ENCODE results near the gene CDKN2B-AS1.

Gene CDKN2B-AS1

GRCh38 chr9:22098643-22099332, 104.2 kb downstream of the CDKN2B-AS1 start:
- Histone ChIP-seq H3K79me2 (no peaks in the 10 kb centered on the region), H3K9ac (no peak overlapping the region)
- no peak for TF ChIP-seq CTCF (IDR thresholded peaks at IDR 0.05)

GRCh38 chr9:22100626-22101025, 106.0 kb downstream of the CDKN2B-AS1 start:
- Histone ChIP-seq H2AFZ (no peak overlapping the region), H3K27ac (no peak overlapping the region), H3K9me3 (ENCODE audit: control insufficient read depth, low read length) (no peaks in the 10 kb centered on the region), H3K79me2 (no peaks in the 10 kb centered on the region), H3K4me1 (peaks cover 4% of the 10 kb centered on the region), H3K27me3 (ENCODE audit: control insufficient read depth, insufficient read depth, low read length) (no peaks in the 10 kb centered on the region), H3K36me3 (ENCODE audit: control insufficient read depth, insufficient read depth, low read length) (no peaks in the 10 kb centered on the region), H3K4me2 (ENCODE audit: low read length) (no peak overlapping the region), H3K9ac (no peak overlapping the region), H3K4me3 (ENCODE audit: low read depth, low read length) (no peak overlapping the region)
- no peak for TF ChIP-seq CTCF (IDR thresholded peaks at IDR 0.05)

More at GRCh38 chr9:22098643-22099332, 104.2 kb downstream of the CDKN2B-AS1 start:
- Histone ChIP-seq H3K9me3 (ENCODE audit: control insufficient read depth, low read length) (no peaks in the 10 kb centered on the region), H3K27ac (no peak overlapping the region), H3K4me2 (ENCODE audit: low read length) (no peak overlapping the region), H3K27me3 (ENCODE audit: control insufficient read depth, insufficient read depth, low read length) (no peaks in the 10 kb centered on the region), H3K4me3 (ENCODE audit: low read depth, low read length) (no peak overlapping the region), H3K36me3 (ENCODE audit: control insufficient read depth, insufficient read depth, low read length) (no peaks in the 10 kb centered on the region), H3K4me1 (peaks cover 4% of the 10 kb centered on the region), H2AFZ (no peak overlapping the region)

GRCh38 chr9:22102146-22103053, 107.8 kb downstream of the CDKN2B-AS1 start:
- H3K79me2 ChIP-seq: no peaks in the 10 kb centered on the region
- no peak overlapping the region for H2AFZ ChIP-seq
- H3K9ac ChIP-seq: no peak overlapping the region
- no peak overlapping the region for H3K27ac ChIP-seq
- H3K4me3 ChIP-seq (ENCODE audit: low read depth, low read length): no peak overlapping the region
- H3K9me3 ChIP-seq (ENCODE audit: control insufficient read depth, low read length): no peaks in the 10 kb centered on the region
- H3K4me2 ChIP-seq (ENCODE audit: low read length): peak overlapping the region; percentile 34
- H3K36me3 ChIP-seq (ENCODE audit: control insufficient read depth, insufficient read depth, low read length): no peaks in the 10 kb centered on the region
- TF ChIP-seq CTCF (IDR thresholded peaks at IDR 0.05): no peak
- no peaks in the 10 kb centered on the region for H3K27me3 ChIP-seq (ENCODE audit: control insufficient read depth, insufficient read depth, low read length)
- peaks cover 4% of the 10 kb centered on the region for H3K4me1 ChIP-seq

- Histone ChIP-seq H3K4me3 (ENCODE audit: low read depth, low read length) (no peak overlapping the region), H3K36me3 (ENCODE audit: control insufficient read depth, insufficient read depth, low read length) (no peaks in the 10 kb centered on the region), H3K27me3 (ENCODE audit: control insufficient read depth, insufficient read depth, low read length) (no peaks in the 10 kb centered on the region), H3K79me2 (no peaks in the 10 kb centered on the region), H3K9me3 (ENCODE audit: control insufficient read depth, low read length) (no peaks in the 10 kb centered on the region), H3K27ac (no peak overlapping the region), H3K9ac (no peak overlapping the region), H3K4me1 (peaks cover 4% of the 10 kb centered on the region), H3K4me2 (ENCODE audit: low read length) (no peak overlapping the region), H2AFZ (no peak overlapping the region)
- no peak for TF ChIP-seq CTCF (IDR thresholded peaks at IDR 0.05)
These were observed 109.3 kb downstream of the CDKN2B-AS1 start for GRCh38 chr9:22103685-22104575.

All from parathyroid adenoma (tissue), 2 donors.